GM06990 (cell line): ENCODE measurements around the gene BPIFB3.
"Not testable (repeated sequence)": the region's sequence is repeated elsewhere in the genome, so short reads cannot be mapped to it uniquely, and the experiment has no call there.

ENCODE experiments used
- DNase-seq: peaks from one replicate; pipeline ENCODE4 v3.0.0-alpha.2; 2011; ENCODE audit not compliant: insufficient read length; ENCODE audit errors: extremely low read depth
- H3K27me3 ChIP-seq: replicated peaks from 2 replicates; pipeline ENCODE4 v1.6.0; 2011; ENCODE audit warnings: low read length; ENCODE audit not compliant: control insufficient read depth, insufficient read depth
- H3K36me3 ChIP-seq: 2 replicates; pipeline ENCODE4 v1.5.1; 2011; ENCODE audit warnings: low read length; ENCODE audit not compliant: control insufficient read depth, insufficient read depth
- H3K4me3 ChIP-seq: replicated peaks from 2 replicates; pipeline ENCODE4 v1.5.1; 2011; ENCODE audit warnings: low read depth, mild to moderate bottlenecking, control low read depth, low read length
- CTCF ChIP-seq: IDR thresholded peaks from 2 replicates; pipeline ENCODE4 v1.5.1; 2011; ENCODE audit warnings: low read length, control low read depth, mild to moderate bottlenecking, inconsistent platforms; ENCODE audit not compliant: insufficient read depth, poor library complexity, severe bottlenecking

BPIFB3 gene

GRCh38 chr20:33105316-33105924 is 51.7 kb downstream of the BPIFB3 start:
- no peaks in the 10 kb centered on the region; the same call in 1 of the 2 replicates for H3K27me3 ChIP-seq
- no peak for DNase-seq
- no peaks in the 10 kb centered on the region for H3K36me3 ChIP-seq
- no peak overlapping the region for H3K4me3 ChIP-seq
- no peak for TF ChIP-seq CTCF

GRCh38 chr20:33106058-33106620 is 52.4 kb downstream of the BPIFB3 start:
- H3K4me3 ChIP-seq, H3K36me3 ChIP-seq, DNase-seq, H3K27me3 ChIP-seq: not testable (repeated sequence)

GRCh38 chr20:33108661-33109060 is 55.0 kb downstream of the BPIFB3 start:
- DNase-seq: no peak
- Histone ChIP-seq H3K36me3 (no peaks in the 10 kb centered on the region), H3K4me3 (no peak overlapping the region), H3K27me3 (no peaks in the 10 kb centered on the region; the same call in 1 of the 2 replicates)
- TF ChIP-seq CTCF: no peak

- H3K36me3 ChIP-seq: no peaks in the 10 kb centered on the region
- DNase-seq: no peak
- no peak overlapping the region for H3K4me3 ChIP-seq
- no peaks in the 10 kb centered on the region; the same call in 1 of the 2 replicates for H3K27me3 ChIP-seq
- no peak for TF ChIP-seq CTCF
These were observed 56.6 kb downstream of the BPIFB3 start for GRCh38 chr20:33110147-33110825.

GRCh38 chr20:33111306-33111705 is 57.6 kb downstream of the BPIFB3 start:
- no peaks in the 10 kb centered on the region for H3K36me3 ChIP-seq
- H3K4me3 ChIP-seq: no peak overlapping the region
- DNase-seq: no peak
- H3K27me3 ChIP-seq: no peaks in the 10 kb centered on the region; the same call in 1 of the 2 replicates
- no peak for TF ChIP-seq CTCF
